Measurements from ENCODE around the gene CNGA3.

- TF ChIP-seq CTCF (IDR thresholded peaks at IDR 0.05), result no peak
- no peak for TF ChIP-seq POLR2A (IDR thresholded peaks at IDR 0.05)
These were observed 90.5 kb downstream of the CNGA3 start for GRCh38 chr2:98436734-98437133.
